Kidney (tissue), 14 donors: ENCODE data around the gene NPM3. TPM values are rescaled to one million over a fixed set of nuclear protein-coding genes. Genes with fewer than 3 reads are reported as not detected.

Experiments used
- DNase-seq, 5 donors: peaks; one replicate each; pipeline ENCODE4 v3.0.0-alpha.2; 2013 to 2020
- FAIRE-seq: peaks from 2 replicates; lab custom pipeline; 2012; peaks lifted over from hg19 to GRCh38; lab: Jason Lieb, UNC
- H3K27ac ChIP-seq, 2 donors: one replicate each; pipeline ENCODE4 v1.7.0; 2013; ENCODE audit warnings: low read depth in 2 of 2, low read length in 2 of 2, inconsistent platforms in 1 of 2
- H3K27me3 ChIP-seq: one replicate; pipeline ENCODE4 v1.7.1; 2013; ENCODE audit warnings: low read length, inconsistent platforms; ENCODE audit not compliant: control insufficient read depth, insufficient read depth
- H3K36me3 ChIP-seq, 3 donors: one replicate each; pipeline versions ENCODE4 v1.7.0 to v1.7.1; 2013; ENCODE audit warnings: low read length in 3 of 3, control low read depth in 1 of 3, inconsistent platforms in 1 of 3; ENCODE audit not compliant: insufficient read depth in 3 of 3, control insufficient read depth in 2 of 3
- H3K4me1 ChIP-seq, 3 donors: one replicate each; pipeline versions ENCODE4 v1.7.0 to v1.7.1; 2013; ENCODE audit warnings: low read length in 3 of 3, inconsistent platforms in 1 of 3, low read depth in 1 of 3; ENCODE audit not compliant: control insufficient read depth in 2 of 3, insufficient read depth in 2 of 3
- H3K4me3 ChIP-seq, 3 donors: one replicate each; pipeline versions ENCODE4 v1.7.0 to v1.8.1; 2013; ENCODE audit warnings: low read length in 3 of 3, control low read depth in 1 of 3, inconsistent platforms in 1 of 3
- H3K9ac ChIP-seq, 3 donors: one replicate each; pipeline versions ENCODE4 v1.7.0 to v1.7.1; 2013; ENCODE audit warnings: low read length in 3 of 3, control low read depth in 1 of 3, inconsistent platforms in 1 of 3
- H3K9me3 ChIP-seq, 3 donors: one replicate each; pipeline versions ENCODE4 v1.7.0 to v1.7.1; 2013; ENCODE audit warnings: low read length in 3 of 3, control low read depth in 1 of 3, inconsistent platforms in 1 of 3; ENCODE audit not compliant: control insufficient read depth in 2 of 3, insufficient read depth in 1 of 3
- intact Hi-C: fragments of 100-400 bp; cut with DNase I; formaldehyde crosslinking; loops from one replicate; pipeline ENCODE4 v1.11.1; 2022
- polyA plus RNA-seq: library from polyadenylated mRNA; stranded (reverse); fragments of 350-450 nt; fragmentation: Illumina TruSeq; extraction: RNeasy Lipid Tissue Mini Kit (QIAGEN cat#74804); gene quantifications from one replicate; pipeline ENCODE4 v1.2.3, GENCODE V29; 2014; ENCODE audit warnings: low read depth, low replicate concordance; ENCODE audit not compliant: insufficient read depth
- total RNA-seq: library from RNA; stranded (reverse); fragmentation: NEBNext Ultra II Directional; extraction: Animal tissue kit (Norgen Biotek cat#: 25700); gene quantifications from one replicate; pipeline ENCODE4 v1.2.1, GENCODE V29; 2021
- TF ChIP-seq, protein P1 (sequence below): IDR thresholded peaks from 3 replicates; pipeline ENCODE4 v1.5.1; 2012; ENCODE audit warnings: mild to moderate bottlenecking, moderate library complexity, borderline replicate concordance; ENCODE audit not compliant: insufficient read depth; ENCODE audit errors: extremely low read depth
- donor health status: control.
- donor health status: control.
- donor health status: control.
- donor health status: control.
- donor health status: control.
- donor health status: DM: yes; HTN: yes; CAD: no.
- donor health status: Normal renal cell carcinoma (clear cell type).

The NPM3 gene
- total and polyA plus RNA-seq, 2 donors from 2014 or later: 23.8 to 34.0 TPM

DNA sequence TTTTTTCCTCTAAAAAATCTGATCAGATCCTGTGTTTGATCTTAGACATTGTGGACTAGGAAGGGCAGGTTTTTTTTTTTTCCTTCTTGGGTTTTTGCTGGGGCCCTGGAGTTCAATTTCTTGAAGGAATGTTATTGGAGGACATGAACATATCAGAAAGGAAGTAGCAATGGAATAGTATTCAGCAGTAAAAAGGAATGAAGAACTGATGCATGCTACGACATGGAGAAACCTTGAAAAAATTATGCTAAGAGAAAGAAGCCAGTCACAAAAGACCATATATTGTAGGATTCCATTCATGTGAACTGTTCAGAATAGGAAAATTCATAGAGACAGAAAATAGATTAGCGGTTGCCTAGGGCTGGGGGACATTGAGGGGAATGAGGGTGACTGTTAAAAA lies 41.3 kb downstream of the NPM3 start:
- Histone ChIP-seq H3K4me1 (no peaks in the 10 kb centered on the region), H3K36me3 (no peaks in the 10 kb centered on the region), H3K4me3 (no peak overlapping the region), H3K9ac (no peak overlapping the region), H3K27me3 (no peaks in the 10 kb centered on the region), H3K9me3 (no peaks in the 10 kb centered on the region), H3K27ac (no peak overlapping the region)
- FAIRE-seq: no peak
- intact Hi-C loops: no loop called here
- DNase-seq: no peak
- TF ChIP-seq, protein P1, sequence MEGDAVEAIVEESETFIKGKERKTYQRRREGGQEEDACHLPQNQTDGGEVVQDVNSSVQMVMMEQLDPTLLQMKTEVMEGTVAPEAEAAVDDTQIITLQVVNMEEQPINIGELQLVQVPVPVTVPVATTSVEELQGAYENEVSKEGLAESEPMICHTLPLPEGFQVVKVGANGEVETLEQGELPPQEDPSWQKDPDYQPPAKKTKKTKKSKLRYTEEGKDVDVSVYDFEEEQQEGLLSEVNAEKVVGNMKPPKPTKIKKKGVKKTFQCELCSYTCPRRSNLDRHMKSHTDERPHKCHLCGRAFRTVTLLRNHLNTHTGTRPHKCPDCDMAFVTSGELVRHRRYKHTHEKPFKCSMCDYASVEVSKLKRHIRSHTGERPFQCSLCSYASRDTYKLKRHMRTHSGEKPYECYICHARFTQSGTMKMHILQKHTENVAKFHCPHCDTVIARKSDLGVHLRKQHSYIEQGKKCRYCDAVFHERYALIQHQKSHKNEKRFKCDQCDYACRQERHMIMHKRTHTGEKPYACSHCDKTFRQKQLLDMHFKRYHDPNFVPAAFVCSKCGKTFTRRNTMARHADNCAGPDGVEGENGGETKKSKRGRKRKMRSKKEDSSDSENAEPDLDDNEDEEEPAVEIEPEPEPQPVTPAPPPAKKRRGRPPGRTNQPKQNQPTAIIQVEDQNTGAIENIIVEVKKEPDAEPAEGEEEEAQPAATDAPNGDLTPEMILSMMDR: no peak

DNA sequence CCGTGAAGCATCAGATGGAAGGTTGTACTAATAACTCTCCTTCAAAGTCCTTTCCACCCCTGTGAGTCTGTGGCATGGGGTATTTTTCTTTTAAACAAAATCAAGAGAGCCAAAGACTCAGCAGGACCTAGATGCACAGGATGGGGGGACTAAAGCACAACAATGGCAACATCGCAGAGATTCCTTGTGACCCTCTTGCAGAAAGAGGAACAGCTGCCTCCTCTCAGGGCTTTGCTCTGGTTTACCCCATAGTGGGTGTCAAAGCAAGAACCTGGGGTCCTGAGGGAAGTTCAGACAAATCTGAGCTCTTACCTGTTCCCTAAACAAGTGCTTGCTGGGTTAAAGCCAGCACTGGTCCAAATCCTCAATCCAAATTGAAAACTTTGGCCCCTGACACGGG lies 46.6 kb downstream of the NPM3 start:
- FAIRE-seq (no peak), DNase-seq (no peak)
- Histone ChIP-seq H3K9me3 (no peaks in the 10 kb centered on the region), H3K9ac (no peak overlapping the region), H3K36me3 (no peaks in the 10 kb centered on the region), H3K27me3 (no peaks in the 10 kb centered on the region), H3K27ac (no peak overlapping the region), H3K4me1 (no peaks in the 10 kb centered on the region), H3K4me3 (no peak overlapping the region)
- TF ChIP-seq, protein P1: no peak
- intact Hi-C loops: no loop called here

DNA sequence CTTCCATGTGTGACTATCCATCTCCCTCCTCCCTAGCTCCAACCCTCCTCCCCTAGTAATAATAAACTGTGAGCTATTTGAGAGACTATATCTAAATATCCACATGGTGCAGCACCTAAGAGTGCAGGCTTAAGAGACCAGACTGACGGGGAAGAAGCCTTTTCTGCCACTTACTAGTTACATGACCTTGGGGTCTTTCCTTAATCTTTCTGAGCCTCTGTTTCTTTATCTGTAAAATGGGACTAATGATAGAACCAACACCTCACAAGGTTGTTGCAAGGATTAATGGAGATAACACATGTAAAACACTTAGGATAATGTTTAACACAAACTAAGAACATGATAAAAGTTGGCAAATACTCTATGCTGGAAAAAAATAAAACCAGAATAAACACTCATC lies 51.1 kb downstream of the NPM3 start:
- FAIRE-seq (no peak), DNase-seq (no peak)
- TF ChIP-seq, protein P1: no peak
- intact Hi-C loops: no loop called here
- no peaks in the 10 kb centered on the region for H3K36me3 ChIP-seq
- no peaks in the 10 kb centered on the region for H3K9me3 ChIP-seq
- no peaks in the 10 kb centered on the region for H3K27me3 ChIP-seq
- no peak overlapping the region for H3K9ac ChIP-seq
- H3K4me3 ChIP-seq: no peak overlapping the region
- no peaks in the 10 kb centered on the region for H3K4me1 ChIP-seq
- H3K27ac ChIP-seq: no peak overlapping the region

Other genes with a start within 250 kb of the NPM3 start
- gene POLL, start 195.2 kb downstream of the NPM3 start, total RNA-seq: 35.2 TPM
- gene POLL, start 195.2 kb downstream of the NPM3 start, polyA plus RNA-seq: 27.5 TPM
- 26.4 TPM for gene DPCD, start 195.1 kb downstream of the NPM3 start, total RNA-seq
- 63.1 TPM for gene DPCD, start 195.1 kb downstream of the NPM3 start, polyA plus RNA-seq
- gene FBXW4, start 88.3 kb downstream of the NPM3 start, total RNA-seq: 80.1 TPM
- gene FBXW4, start 88.3 kb downstream of the NPM3 start, polyA plus RNA-seq: 47.6 TPM
- not detected for gene FGF8, start 7.3 kb downstream of the NPM3 start, total RNA-seq
- not detected for gene FGF8, start 7.3 kb downstream of the NPM3 start, polyA plus RNA-seq
- gene OGA, start 35.0 kb upstream of the NPM3 start, total RNA-seq: 146 TPM
- gene OGA, start 35.0 kb upstream of the NPM3 start, polyA plus RNA-seq: 33.4 TPM
- gene KCNIP2, start 60.4 kb upstream of the NPM3 start, total RNA-seq: 3.4 TPM
- gene KCNIP2, start 60.4 kb upstream of the NPM3 start, polyA plus RNA-seq: 0.67 TPM